ENCODE results near the gene TUBA1C. TPM values are rescaled to one million over a fixed set of nuclear protein-coding genes. Genes with fewer than 3 reads are reported as not detected.

The TUBA1C gene
- total RNA-seq, 1 experiment from 2014 or later, result 540 TPM

DNA sequence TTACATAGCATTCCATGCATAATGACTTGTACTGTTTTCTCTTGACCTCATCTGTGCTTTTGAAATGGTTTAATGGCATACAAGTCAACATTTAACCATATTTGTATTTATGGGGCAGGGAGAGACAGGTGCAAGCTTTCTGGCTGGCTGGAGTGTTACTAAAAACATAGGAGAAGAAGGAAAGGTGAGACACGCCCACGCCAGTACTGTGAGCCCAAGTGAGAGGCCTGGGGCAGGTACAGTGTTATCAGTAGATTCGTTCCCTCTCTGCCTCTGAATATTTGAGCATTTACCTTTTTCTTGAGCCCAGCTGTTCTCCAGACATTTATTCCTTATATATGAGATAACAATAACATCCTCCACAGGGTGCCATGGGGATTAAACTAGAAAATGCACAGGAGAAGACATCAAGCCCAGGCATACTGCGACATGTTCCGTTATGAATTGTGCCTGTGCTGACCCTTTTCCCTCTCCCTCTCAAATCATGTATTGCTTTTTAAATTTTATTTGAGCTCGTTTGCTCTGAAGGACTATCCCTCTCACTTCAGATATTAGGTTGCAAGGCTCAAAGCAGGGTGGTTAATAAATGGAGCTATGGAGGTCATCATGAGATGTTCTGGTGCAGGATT, 34.6 kb upstream of the TUBA1C start:
- DNase-seq (ENCODE audit: low spot score), result no peak
- CTCF ChIA-PET, result interaction anchor here (1.1 kb wide), 1 partner anchor 99 kb away, joined by 3 read pairs; no protein-coding TSS in a partner anchor
- Mint-ChIP-seq H3K9me3 (no peaks in the 10 kb centered on the region), H3K27ac (no peak overlapping the region), H3K27me3 (ENCODE audit: low read depth) (peaks cover 6% of the 10 kb centered on the region; the same call in 1 of the 2 replicates), H3K4me3 (no peak overlapping the region), H3K36me3 (no peaks in the 10 kb centered on the region), H3K4me1 (peaks cover 27% of the 10 kb centered on the region)
- ATAC-seq, result no peak
- POLR2A ChIA-PET, result no interaction called here
- TF ChIP-seq ZNF396 (CRISPR knock-in tag; IDR thresholded peaks at IDR 0.05; ENCODE audit: borderline replicate concordance) (no peak), MYBL2 (CRISPR knock-in tag; IDR thresholded peaks at IDR 0.05) (no peak), SOX15 (CRISPR knock-in tag; IDR thresholded peaks at IDR 0.05) (no peak), ZNF416 (CRISPR knock-in tag; IDR thresholded peaks at IDR 0.05) (no peak)
- TF ChIP-seq, protein P1, sequence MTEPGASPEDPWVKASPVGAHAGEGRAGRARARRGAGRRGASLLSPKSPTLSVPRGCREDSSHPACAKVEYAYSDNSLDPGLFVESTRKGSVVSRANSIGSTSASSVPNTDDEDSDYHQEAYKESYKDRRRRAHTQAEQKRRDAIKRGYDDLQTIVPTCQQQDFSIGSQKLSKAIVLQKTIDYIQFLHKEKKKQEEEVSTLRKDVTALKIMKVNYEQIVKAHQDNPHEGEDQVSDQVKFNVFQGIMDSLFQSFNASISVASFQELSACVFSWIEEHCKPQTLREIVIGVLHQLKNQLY (CRISPR knock-in tag; IDR thresholded peaks at IDR 0.05), result no peak

DNA sequence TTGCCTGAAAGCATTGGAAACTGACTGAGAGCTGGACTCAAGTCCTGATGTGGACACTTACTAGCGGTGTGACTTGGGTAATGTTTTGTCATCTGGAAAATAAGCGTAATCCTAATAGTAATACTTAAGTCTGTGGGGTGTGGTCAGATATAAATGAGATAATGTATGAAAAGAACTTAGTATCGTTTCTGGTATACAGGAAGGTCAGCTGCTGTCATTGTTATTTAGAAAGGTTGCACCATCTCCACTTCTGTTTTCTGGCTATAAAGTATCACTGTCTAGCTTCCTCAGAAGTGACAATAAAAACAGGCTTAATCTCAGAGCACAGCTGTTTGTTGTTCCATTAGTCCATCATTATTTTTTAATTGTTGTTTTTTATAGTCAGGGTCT, 34.1 kb upstream of the TUBA1C start:
- Mint-ChIP-seq H3K4me1 (peaks cover 27% of the 10 kb centered on the region), H3K4me3 (no peak overlapping the region), H3K27me3 (ENCODE audit: low read depth) (peaks cover 6% of the 10 kb centered on the region; the same call in 1 of the 2 replicates), H3K9me3 (no peaks in the 10 kb centered on the region), H3K27ac (no peak overlapping the region), H3K36me3 (no peaks in the 10 kb centered on the region)
- ATAC-seq, result no peak
- no peak for DNase-seq (ENCODE audit: low spot score)
- ChIA-PET POLR2A (no interaction called here), CTCF (interaction anchor here (1.1 kb wide), 1 partner anchor 99 kb away, joined by 3 read pairs; no protein-coding TSS in a partner anchor)
- TF ChIP-seq HMGA2 (CRISPR knock-in tag; IDR thresholded peaks at IDR 0.05) (no peak), TEAD4 (CRISPR knock-in tag; IDR thresholded peaks at IDR 0.05) (no peak), ZNF263 (CRISPR knock-in tag; IDR thresholded peaks at IDR 0.05; ENCODE audit: low read depth) (no peak), NR1H2 (CRISPR knock-in tag; IDR thresholded peaks at IDR 0.05) (no peak)
- TF ChIP-seq, protein P2, sequence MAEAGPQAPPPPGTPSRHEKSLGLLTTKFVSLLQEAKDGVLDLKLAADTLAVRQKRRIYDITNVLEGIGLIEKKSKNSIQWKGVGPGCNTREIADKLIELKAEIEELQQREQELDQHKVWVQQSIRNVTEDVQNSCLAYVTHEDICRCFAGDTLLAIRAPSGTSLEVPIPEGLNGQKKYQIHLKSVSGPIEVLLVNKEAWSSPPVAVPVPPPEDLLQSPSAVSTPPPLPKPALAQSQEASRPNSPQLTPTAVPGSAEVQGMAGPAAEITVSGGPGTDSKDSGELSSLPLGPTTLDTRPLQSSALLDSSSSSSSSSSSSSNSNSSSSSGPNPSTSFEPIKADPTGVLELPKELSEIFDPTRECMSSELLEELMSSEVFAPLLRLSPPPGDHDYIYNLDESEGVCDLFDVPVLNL (CRISPR knock-in tag; IDR thresholded peaks at IDR 0.05; ENCODE audit: borderline replicate concordance, low read depth), result no peak
- TF ChIP-seq, protein P3, sequence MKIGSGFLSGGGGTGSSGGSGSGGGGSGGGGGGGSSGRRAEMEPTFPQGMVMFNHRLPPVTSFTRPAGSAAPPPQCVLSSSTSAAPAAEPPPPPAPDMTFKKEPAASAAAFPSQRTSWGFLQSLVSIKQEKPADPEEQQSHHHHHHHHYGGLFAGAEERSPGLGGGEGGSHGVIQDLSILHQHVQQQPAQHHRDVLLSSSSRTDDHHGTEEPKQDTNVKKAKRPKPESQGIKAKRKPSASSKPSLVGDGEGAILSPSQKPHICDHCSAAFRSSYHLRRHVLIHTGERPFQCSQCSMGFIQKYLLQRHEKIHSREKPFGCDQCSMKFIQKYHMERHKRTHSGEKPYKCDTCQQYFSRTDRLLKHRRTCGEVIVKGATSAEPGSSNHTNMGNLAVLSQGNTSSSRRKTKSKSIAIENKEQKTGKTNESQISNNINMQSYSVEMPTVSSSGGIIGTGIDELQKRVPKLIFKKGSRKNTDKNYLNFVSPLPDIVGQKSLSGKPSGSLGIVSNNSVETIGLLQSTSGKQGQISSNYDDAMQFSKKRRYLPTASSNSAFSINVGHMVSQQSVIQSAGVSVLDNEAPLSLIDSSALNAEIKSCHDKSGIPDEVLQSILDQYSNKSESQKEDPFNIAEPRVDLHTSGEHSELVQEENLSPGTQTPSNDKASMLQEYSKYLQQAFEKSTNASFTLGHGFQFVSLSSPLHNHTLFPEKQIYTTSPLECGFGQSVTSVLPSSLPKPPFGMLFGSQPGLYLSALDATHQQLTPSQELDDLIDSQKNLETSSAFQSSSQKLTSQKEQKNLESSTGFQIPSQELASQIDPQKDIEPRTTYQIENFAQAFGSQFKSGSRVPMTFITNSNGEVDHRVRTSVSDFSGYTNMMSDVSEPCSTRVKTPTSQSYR (CRISPR knock-in tag; IDR thresholded peaks at IDR 0.05), result no peak
- TF ChIP-seq, protein P4, sequence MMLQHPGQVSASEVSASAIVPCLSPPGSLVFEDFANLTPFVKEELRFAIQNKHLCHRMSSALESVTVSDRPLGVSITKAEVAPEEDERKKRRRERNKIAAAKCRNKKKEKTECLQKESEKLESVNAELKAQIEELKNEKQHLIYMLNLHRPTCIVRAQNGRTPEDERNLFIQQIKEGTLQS (CRISPR knock-in tag; conservative IDR thresholded peaks at IDR 0.05), result no peak
- TF ChIP-seq, protein P5, sequence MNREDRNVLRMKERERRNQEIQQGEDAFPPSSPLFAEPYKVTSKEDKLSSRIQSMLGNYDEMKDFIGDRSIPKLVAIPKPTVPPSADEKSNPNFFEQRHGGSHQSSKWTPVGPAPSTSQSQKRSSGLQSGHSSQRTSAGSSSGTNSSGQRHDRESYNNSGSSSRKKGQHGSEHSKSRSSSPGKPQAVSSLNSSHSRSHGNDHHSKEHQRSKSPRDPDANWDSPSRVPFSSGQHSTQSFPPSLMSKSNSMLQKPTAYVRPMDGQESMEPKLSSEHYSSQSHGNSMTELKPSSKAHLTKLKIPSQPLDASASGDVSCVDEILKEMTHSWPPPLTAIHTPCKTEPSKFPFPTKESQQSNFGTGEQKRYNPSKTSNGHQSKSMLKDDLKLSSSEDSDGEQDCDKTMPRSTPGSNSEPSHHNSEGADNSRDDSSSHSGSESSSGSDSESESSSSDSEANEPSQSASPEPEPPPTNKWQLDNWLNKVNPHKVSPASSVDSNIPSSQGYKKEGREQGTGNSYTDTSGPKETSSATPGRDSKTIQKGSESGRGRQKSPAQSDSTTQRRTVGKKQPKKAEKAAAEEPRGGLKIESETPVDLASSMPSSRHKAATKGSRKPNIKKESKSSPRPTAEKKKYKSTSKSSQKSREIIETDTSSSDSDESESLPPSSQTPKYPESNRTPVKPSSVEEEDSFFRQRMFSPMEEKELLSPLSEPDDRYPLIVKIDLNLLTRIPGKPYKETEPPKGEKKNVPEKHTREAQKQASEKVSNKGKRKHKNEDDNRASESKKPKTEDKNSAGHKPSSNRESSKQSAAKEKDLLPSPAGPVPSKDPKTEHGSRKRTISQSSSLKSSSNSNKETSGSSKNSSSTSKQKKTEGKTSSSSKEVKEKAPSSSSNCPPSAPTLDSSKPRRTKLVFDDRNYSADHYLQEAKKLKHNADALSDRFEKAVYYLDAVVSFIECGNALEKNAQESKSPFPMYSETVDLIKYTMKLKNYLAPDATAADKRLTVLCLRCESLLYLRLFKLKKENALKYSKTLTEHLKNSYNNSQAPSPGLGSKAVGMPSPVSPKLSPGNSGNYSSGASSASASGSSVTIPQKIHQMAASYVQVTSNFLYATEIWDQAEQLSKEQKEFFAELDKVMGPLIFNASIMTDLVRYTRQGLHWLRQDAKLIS (CRISPR knock-in tag; IDR thresholded peaks at IDR 0.05; ENCODE audit: borderline replicate concordance), result no peak

Data from WTC11 (cell line).